Non-pigmented ciliary epithelial cell (primary cell): Measurements from ENCODE around the gene ZNF665.
"Not testable (repeated sequence)": the region's sequence is repeated elsewhere in the genome, so short reads cannot be mapped to it uniquely, and the experiment has no call there.

Experiments used
- DNase-seq: peaks from one replicate; pipeline ENCODE4 v3.0.0-alpha.2; 2010; ENCODE audit warnings: low read depth

Gene ZNF665

GRCh38 chr19:53192771-53193534 lies at the start of gene ZNF665:
Gene ZNF665 (minus strand): TSS chr19:53193358. CDS start chr19:53182898, 10,460 bp downstream.
- DNase-seq, result peak; percentile 60

GRCh38 chr19:53237114-53237777 lies 44.1 kb upstream of the ZNF665 start:
- DNase-seq, result no peak

- DNase-seq, result no peak
Measured at GRCh38 chr19:53224606-53225005, 31.4 kb upstream of the ZNF665 start.

GRCh38 chr19:53222716-53223115 lies 29.6 kb upstream of the ZNF665 start:
- DNase-seq, result not testable (repeated sequence)

- no peak for DNase-seq
Measured at GRCh38 chr19:53212703-53213320, 19.7 kb upstream of the ZNF665 start.

- not testable (repeated sequence) for DNase-seq
Measured at GRCh38 chr19:53211554-53211953, 18.4 kb upstream of the ZNF665 start.

GRCh38 chr19:53196777-53197396 lies 3.7 kb upstream of the ZNF665 start:
- DNase-seq, result peak; percentile 55

- peak; percentile 70 for DNase-seq
Measured at GRCh38 chr19:53195265-53195903, 2.2 kb upstream of the ZNF665 start.

- DNase-seq, result no peak
Measured at GRCh38 chr19:53193535-53194222, 521 bp upstream of the ZNF665 start.

- DNase-seq, result no peak
Measured at GRCh38 chr19:53190253-53190652, 2.9 kb downstream of the ZNF665 start.

- not testable (repeated sequence) for DNase-seq
Measured at GRCh38 chr19:53189691-53190198, 3.4 kb downstream of the ZNF665 start.

GRCh38 chr19:53185155-53185882 lies 7.8 kb downstream of the ZNF665 start:
- not testable (repeated sequence) for DNase-seq

GRCh38 chr19:53183146-53183764 lies 9.9 kb downstream of the ZNF665 start:
- DNase-seq, result peak; percentile 74

GRCh38 chr19:53182202-53182601 lies 11.0 kb downstream of the ZNF665 start:
- peak; percentile 76 for DNase-seq

- no peak for DNase-seq
Measured at GRCh38 chr19:53177986-53178385, 15.2 kb downstream of the ZNF665 start.

- DNase-seq, result no peak
Measured at GRCh38 chr19:53172889-53173288, 20.3 kb downstream of the ZNF665 start.

- no peak for DNase-seq
Measured at GRCh38 chr19:53165691-53166091, 27.5 kb downstream of the ZNF665 start.

- no peak for DNase-seq
Measured at GRCh38 chr19:53161123-53161522, 32.0 kb downstream of the ZNF665 start.

GRCh38 chr19:53160350-53160749 lies 32.8 kb downstream of the ZNF665 start:
- no peak for DNase-seq

- DNase-seq, result no peak
Measured at GRCh38 chr19:53158119-53158656, 35.0 kb downstream of the ZNF665 start.
